ENCODE measurements around the gene RNPEPL1.
"Not testable (repeated sequence)": the region's sequence is repeated elsewhere in the genome, so short reads cannot be mapped to it uniquely, and the experiment has no call there.

RNPEPL1 gene

GRCh38 chr2:240538031-240538780 is 30.1 kb upstream of the RNPEPL1 start:
- DNase-seq: no peak

GRCh38 chr2:240539101-240539500 is 29.2 kb upstream of the RNPEPL1 start:
- not testable (repeated sequence) for DNase-seq

- no peak for DNase-seq
Measured at GRCh38 chr2:240539906-240540305, 28.4 kb upstream of the RNPEPL1 start.

GRCh38 chr2:240551288-240551687 is 17.0 kb upstream of the RNPEPL1 start:
- DNase-seq: no peak

GRCh38 chr2:240551811-240552210 is 16.5 kb upstream of the RNPEPL1 start:
- no peak for DNase-seq

- no peak for DNase-seq
Measured at GRCh38 chr2:240553956-240554480, 14.3 kb upstream of the RNPEPL1 start.

- DNase-seq: no peak
Measured at GRCh38 chr2:240554767-240555493, 13.4 kb upstream of the RNPEPL1 start.

GRCh38 chr2:240555541-240556250 is 12.6 kb upstream of the RNPEPL1 start:
- DNase-seq: no peak

GRCh38 chr2:240556553-240557100 is 11.7 kb upstream of the RNPEPL1 start:
- no peak for DNase-seq

- DNase-seq: no peak
Measured at GRCh38 chr2:240557101-240557751, 11.1 kb upstream of the RNPEPL1 start.

GRCh38 chr2:240557808-240558207 is 10.5 kb upstream of the RNPEPL1 start, which contains the start of gene ANKMY1:
ANKMY1 (minus strand) TSS chr2:240557988; CDS start chr2:240557335, 653 bp downstream.
- no peak for DNase-seq

- DNase-seq: no peak
Measured at GRCh38 chr2:240558236-240558761, 10.0 kb upstream of the RNPEPL1 start.

- DNase-seq: no peak
Measured at GRCh38 chr2:240559286-240559685, 9.0 kb upstream of the RNPEPL1 start.

GRCh38 chr2:240560084-240560479 is 8.2 kb upstream of the RNPEPL1 start, which contains the start of gene DUSP28:
DUSP28 (plus strand) TSS chr2:240560357; CDS start chr2:240560685, 328 bp downstream.
- DNase-seq: peak; percentile 66

- peak; percentile 94 for DNase-seq
Measured at GRCh38 chr2:240560480-240561324, 7.6 kb upstream of the RNPEPL1 start.

- no peak for DNase-seq
Measured at GRCh38 chr2:240561325-240561971, 6.8 kb upstream of the RNPEPL1 start.

- DNase-seq: not testable (repeated sequence)
Measured at GRCh38 chr2:240563231-240563630, 5.1 kb upstream of the RNPEPL1 start.

GRCh38 chr2:240563951-240564560 is 4.2 kb upstream of the RNPEPL1 start:
- DNase-seq: no peak

GRCh38 chr2:240564561-240565332 is 3.5 kb upstream of the RNPEPL1 start:
- no peak for DNase-seq

Measured in NCI-H1092 treated with DMSO at 0.1 percent for 48 hours (cell line).